ENCODE results near the gene FGF19. TPM values are rescaled to one million over a fixed set of nuclear protein-coding genes. Genes with fewer than 3 reads are reported as not detected.
"Not testable (repeated sequence)": the region's sequence is repeated elsewhere in the genome, so short reads cannot be mapped to it uniquely, and the experiment has no call there.

FGF19 gene
- total RNA-seq, 1 donor from 2014 or later, result not detected

GRCh38 chr11:69698362-69698761 is 5.5 kb downstream of the FGF19 start:
- intact Hi-C loops (cut with DNase I), result no loop called here
- peak; percentile 14 for DNase-seq (ENCODE audit: low spot score)

DNA sequence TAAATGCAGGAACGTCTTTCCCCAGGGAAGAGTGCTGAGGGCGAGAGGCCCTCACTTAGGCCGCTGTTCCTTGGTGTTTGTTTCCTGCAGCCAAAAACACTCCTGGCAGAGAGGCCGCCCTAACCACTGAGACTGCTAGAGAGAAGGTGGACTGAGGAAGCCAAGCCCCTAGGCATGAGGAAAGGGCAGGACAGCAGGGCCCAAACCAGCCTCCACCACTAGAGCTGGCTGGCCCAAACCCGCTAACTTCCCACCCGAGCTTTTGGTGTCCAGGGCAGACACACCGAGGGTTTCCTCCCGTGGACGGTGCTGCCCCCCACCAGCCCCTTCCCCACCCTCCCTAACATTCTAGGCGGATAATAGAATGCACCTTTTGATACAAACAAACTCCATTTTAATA is 6.0 kb downstream of the FGF19 start:
- peak; percentile 38 for DNase-seq (ENCODE audit: low spot score)
- intact Hi-C loops (cut with DNase I), result no loop called here

DNA sequence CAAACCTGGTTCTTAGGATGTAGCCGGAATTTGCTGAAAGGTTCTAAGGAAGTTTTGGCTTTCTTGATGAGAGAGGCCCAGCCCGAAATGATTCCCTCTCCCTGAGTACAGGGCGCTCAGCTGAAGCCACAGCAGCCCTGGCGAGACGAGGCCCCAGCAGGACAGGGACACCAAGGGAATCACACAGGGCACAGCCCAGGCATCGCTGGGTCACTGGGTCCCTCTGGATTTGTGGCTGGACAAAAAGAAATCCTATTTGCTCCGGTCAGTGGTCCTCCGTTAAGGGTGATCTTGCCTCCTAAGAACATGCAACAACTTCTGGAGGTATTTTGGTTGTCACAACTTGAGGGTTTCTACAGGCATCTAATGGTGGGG is 6.4 kb downstream of the FGF19 start:
- intact Hi-C loops (cut with DNase I), result no loop called here

GRCh38 chr11:69696749-69697468 is 6.9 kb downstream of the FGF19 start:
- DNase-seq (ENCODE audit: low spot score), result peak; percentile 47
- intact Hi-C loops (cut with DNase I), result no loop called here

More for the DNA sequence above, 6.4 kb downstream of the FGF19 start:
- DNase-seq (ENCODE audit: low spot score), result peak; percentile 58

- intact Hi-C loops (cut with DNase I), result not testable (repeated sequence)
- DNase-seq (ENCODE audit: low spot score), result peak; percentile 19
These were observed 7.8 kb downstream of the FGF19 start for GRCh38 chr11:69695995-69696394.

DNA sequence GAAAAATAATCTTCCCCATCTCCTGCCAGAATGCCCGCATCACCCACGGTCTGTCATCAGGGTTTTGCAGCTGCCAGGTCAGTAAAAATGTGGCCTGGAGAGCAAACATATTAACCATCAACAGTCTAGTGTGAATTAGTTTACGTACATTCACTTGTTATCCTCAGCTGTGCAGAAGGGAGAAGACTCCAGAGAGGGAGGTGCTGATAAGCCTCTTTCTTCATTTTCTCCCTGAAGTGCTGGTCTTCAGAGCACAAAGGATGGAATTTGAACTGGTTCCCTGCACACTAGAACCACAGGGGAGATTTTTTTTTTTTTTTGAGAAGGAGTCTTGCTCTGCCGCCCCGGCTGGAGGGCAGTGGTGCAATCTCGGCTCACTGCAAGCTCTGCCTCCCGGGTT is 8.2 kb downstream of the FGF19 start:
- DNase-seq (ENCODE audit: low spot score), result no peak
- intact Hi-C loops (cut with DNase I), result no loop called here

- peak; percentile 50 for DNase-seq (ENCODE audit: low spot score)
- intact Hi-C loops (cut with DNase I), result no loop called here
These were observed 9.0 kb downstream of the FGF19 start for GRCh38 chr11:69694781-69695180.

DNA sequence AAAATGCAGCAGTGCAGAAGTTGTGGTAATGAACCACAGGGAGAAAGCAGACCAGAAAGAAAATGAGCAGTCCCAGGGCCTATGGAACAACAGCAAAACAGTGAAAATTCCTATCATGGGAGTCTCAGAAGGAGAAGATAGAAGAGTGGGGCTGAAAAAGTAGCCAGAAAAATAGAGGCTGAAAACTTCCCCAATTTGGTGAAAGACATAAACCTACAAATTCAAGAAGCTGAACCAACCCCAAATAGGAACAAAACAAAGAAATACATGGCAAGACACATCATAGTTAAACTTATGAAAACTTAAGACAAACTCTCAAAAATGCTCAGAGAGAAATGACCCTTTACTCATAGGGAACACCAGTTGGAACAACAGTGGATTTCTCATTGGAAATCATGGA is 11.4 kb downstream of the FGF19 start:
- intact Hi-C loops (cut with DNase I), result no loop called here
- DNase-seq (ENCODE audit: low spot score), result no peak

DNA sequence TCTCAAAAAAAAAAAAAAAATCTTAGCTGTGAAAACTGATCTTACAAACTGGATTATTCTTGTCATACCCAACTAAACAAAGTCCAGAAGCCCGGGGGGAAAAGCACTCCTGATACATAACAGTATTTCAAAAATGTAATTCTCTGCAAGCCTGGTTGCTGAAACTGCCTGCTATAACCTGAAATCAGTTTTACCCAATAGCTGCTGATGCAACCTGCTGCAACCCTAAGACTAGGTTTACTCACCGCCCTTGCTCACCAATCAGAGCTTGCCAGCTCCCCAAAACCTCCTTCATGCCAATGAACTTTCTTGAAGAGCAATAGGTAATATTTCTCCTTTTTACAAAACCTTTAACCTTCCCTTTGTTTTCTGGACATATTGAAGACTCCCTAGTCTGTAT is 12.4 kb downstream of the FGF19 start:
- no peak for DNase-seq (ENCODE audit: low spot score)
- intact Hi-C loops (cut with DNase I), result no loop called here

DNA sequence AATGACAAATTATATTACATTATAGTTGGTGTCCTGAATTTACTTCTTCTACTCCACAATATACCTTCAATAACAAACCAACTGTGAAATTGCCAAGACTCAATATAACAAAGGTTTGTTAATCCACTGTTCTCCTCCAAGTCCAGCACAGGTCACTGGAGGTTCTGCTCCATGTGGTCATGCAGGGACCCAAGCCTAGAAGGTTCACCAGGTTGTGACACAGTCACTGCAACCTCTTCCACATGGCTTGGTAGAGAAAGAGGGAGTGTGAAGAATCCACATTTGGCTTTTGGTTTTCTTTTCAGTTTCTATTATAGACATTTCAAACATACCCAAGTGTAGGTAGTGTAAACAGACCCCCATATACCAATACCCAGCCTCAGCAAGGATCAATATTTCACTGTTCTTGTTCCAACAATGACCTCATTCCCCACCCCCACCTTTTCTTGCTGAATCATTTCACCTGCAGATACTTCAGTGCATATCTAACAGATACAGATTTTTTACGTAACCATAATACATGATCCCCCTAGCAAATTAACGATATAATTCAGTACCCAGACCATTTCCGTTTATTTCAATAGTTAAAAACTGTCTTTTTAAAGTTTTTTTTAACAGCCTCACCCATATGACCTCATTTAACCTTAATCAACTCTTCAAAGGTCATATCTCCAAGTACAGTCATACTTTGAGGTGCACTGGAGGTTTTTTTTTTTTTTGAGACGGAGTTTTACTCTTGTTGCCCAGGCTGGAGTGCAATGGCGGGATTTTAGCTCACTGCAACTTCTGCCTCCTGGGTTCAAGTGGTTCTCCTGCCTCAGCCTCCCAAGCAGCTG is 14.1 kb downstream of the FGF19 start:
- DNase-seq (ENCODE audit: low spot score), result no peak
- intact Hi-C loops (cut with DNase I), result loop anchor here (5.0 to 10.0 kb wide), 2 partner anchors 225 to 503 kb away; no protein-coding TSS in a partner anchor

DNA sequence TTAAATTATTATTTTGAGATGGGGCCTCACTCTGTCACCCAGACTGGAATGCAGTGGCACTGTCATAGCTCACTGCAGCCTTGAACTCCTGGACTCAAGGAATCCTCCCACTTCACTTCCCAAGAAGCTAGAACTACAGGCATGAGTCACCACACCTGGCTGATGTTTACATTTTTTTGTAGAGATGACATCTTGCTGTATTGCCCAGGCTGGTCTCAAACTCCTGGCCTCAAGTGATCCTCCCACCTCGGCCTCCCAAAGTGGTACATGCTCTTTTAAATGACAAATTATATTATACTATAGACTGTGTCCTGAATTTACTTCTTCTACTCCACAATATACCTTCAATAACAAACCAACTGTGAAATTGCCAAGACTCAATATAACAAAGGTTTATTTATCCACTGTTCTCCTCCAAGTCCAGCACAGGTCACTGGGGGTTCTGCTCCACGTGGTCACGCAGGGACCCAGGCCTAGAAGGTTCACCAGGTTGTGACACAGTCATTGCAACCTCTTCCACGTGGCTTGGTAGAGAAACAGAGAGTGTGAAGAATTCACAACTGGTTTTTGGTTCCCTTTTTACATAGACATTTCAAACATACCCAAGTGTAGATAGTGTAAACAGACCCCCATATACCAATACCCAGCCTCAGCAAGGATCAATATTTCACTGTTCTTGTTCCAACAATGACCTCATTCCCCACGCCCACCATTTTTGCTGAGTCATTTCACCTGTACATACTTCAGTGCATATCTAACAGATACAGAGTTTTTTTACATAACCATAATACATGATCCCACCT is 15.7 kb downstream of the FGF19 start:
- not testable (repeated sequence) for DNase-seq (ENCODE audit: low spot score)
- intact Hi-C loops (cut with DNase I), result loop anchor here (2.0 to 10.0 kb wide), 3 partner anchors 201 to 504 kb away; no protein-coding TSS in a partner anchor

DNA sequence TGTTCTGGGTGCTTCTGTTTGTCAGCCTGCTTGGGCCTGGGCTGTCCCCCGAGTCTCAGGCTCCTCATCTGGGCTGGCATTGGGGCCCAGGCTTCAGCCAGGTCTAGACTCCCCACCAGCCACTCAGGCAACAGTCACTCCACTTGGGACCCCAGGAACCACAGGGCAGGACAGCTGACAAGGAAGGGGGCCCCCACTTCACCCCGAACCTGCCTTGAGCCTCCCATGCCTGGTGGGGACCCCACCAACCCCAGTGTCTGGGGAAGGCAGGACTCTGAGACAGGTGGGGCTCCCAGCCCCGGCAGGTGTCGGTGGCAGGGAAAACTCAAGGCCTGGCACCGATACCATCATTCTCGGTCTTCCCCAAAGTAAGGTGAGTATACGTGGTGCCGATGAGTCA is 17.0 kb downstream of the FGF19 start:
- intact Hi-C loops (cut with DNase I), result loop anchor here (2.0 to 10.0 kb wide), 3 partner anchors 202 to 505 kb away; no protein-coding TSS in a partner anchor
- DNase-seq (ENCODE audit: low spot score), result peak; percentile 61

- intact Hi-C loops (cut with DNase I), result loop anchor here (2.0 to 10.0 kb wide), 3 partner anchors 202 to 506 kb away; no protein-coding TSS in a partner anchor
- DNase-seq (ENCODE audit: low spot score), result peak; percentile 58
These were observed 17.4 kb downstream of the FGF19 start for GRCh38 chr11:69686452-69686851.

DNA sequence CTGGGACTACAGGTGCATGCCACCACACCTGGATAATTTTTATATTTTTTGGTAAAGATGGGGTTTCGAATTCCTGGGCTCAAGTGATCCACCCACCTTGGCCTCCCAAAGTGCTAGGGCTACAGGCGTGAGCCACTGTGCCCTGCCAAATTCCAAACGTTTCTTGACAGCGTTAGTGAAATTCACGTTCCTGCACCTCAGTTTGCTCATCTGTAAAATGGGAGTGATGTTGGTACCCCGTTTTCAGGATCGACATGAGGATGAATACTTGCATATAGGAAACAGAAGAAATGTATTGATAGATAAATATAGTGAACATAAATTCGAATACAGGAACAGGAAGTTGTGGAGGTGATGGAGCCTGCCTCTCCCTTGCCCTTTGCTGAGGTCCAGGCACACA is 18.5 kb downstream of the FGF19 start:
- peak; percentile 26 for DNase-seq (ENCODE audit: low spot score)
- intact Hi-C loops (cut with DNase I), result loop anchor here (5.0 to 10.0 kb wide), 2 partner anchors 229 to 507 kb away; no protein-coding TSS in a partner anchor

DNA sequence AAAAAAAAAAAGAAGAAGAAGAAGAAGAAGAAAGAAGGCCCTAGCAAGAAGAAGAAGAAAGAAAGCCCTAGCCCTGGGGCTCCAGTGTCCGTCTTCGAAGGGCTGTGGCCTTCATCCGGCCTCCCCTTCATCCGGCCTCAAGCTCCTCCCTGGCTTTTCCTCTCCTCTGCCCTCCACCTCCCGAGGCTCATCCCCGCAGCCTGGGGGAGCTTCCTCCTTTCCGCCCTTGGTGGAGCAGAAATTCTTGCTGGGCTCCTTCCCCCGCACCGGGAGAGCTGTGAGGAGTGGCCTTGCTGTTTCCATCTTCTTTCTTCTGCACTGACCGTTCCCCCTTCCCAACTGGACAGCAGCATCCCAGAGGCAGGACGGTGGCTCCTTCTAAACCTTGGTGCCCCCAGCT is 19.2 kb downstream of the FGF19 start:
- intact Hi-C loops (cut with DNase I), result loop anchor here (5.0 to 10.0 kb wide), 2 partner anchors 230 to 508 kb away; no protein-coding TSS in a partner anchor
- DNase-seq (ENCODE audit: low spot score), result peak; percentile 44

DNA sequence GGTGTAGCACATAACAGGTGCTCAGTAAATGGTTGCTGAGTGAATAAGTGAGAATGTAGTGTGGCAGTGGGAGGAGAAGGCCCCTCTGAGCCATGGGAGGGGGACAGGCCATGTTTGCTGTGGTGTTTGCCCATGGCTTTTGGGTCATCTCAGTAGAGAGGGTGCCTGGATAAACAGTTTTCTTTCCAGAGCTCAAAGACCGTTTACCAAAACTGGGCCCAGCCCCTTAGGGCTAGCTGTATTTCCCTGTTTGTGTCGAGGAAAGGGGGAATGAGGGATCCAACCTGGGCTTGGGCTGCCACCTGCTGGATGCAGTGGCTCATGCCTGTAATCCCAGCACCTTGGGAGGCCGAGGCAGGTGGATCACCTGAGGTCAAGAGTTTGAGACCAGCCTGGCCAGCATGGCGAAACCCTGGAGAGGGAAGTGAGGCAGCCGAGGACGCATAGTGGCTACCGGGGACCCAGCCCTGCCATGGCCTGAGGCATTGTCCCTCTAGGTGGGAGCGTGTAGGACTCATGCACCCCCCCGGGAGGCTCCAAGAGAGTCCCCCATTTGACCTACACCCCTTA is 20.0 kb downstream of the FGF19 start:
- DNase-seq (ENCODE audit: low spot score), result peak; percentile 63
- intact Hi-C loops (cut with DNase I), result loop anchor here (10.0 kb wide), 1 partner anchor 231 kb away; no protein-coding TSS in a partner anchor

DNA sequence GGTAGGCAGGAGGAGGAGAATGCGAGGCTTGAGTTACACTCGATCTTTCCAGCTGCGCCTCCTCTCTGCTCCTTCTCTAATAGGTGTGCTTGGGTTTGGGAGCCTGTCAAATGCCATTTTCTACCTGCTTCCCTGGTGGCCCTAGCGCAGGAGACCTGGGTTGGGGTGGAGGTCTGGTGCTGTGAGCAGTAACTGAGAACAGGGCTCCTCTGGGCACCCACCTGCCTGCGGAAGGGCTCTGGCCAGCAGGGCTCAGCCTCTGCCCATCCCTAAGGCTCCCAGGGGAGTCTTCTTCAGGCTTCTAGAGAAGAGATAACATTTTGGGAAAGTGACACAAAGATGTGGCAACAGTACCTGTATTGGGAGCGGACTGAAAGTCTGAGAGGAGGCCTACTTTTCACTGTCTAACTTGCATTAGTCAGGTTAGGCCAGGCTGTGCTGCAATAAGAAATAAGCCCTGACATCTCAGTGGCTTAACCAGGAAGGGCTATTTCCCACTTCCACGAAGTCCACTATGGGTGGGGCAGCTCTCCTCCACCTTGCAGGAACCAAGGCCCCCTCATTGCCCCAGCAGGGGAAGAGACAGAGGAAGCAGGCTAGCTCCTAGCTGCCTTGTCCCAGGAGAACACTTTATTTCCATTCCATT is 21.0 kb downstream of the FGF19 start:
- peak; percentile 63 for DNase-seq (ENCODE audit: low spot score)
- intact Hi-C loops (cut with DNase I), result loop anchor here (10.0 kb wide), 1 partner anchor 232 kb away; no protein-coding TSS in a partner anchor

DNA sequence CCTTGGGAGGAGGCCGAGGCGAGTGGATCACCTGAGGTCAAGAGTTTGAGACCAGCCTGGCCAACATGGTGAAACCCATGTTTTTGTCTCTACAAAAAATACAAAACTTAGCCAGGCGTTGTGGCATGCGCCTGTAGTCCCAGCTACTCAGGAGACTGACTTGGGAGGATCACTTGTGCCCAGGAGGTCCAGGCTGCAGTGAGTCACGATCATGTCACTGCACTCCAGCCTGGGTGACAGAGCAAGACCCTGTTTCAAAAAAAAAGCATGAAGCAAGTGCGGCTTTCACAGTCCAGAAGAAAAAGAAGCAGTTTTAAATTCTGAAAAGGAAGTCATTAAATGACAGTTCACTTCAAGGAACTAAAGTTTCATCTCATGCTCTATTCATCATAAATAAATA is 21.6 kb downstream of the FGF19 start:
- DNase-seq (ENCODE audit: low spot score), result peak; percentile 35
- intact Hi-C loops (cut with DNase I), result loop anchor here (10.0 kb wide), 1 partner anchor 233 kb away; no protein-coding TSS in a partner anchor
